NCI-H1694 (cell line): ENCODE data around the gene CIDEA.

ENCODE experiments used
- DNase-seq: peaks from one replicate; lab custom pipeline; 2025; lab: John Stamatoyannopoulos, UW

CIDEA gene

GRCh38 chr18:12318857-12319256, 64.7 kb downstream of the CIDEA start:
- DNase-seq = no peak

GRCh38 chr18:12321333-12321732, 67.2 kb downstream of the CIDEA start:
- DNase-seq = no peak

- DNase-seq = no peak
Measured at GRCh38 chr18:12324991-12325725, 71.0 kb downstream of the CIDEA start.

GRCh38 chr18:12325726-12326245, 71.6 kb downstream of the CIDEA start:
- DNase-seq = no peak

- no peak for DNase-seq
Measured at GRCh38 chr18:12326711-12327460, 72.7 kb downstream of the CIDEA start.
